ENCODE data around the gene KIF26B.

Gene KIF26B

DNA sequence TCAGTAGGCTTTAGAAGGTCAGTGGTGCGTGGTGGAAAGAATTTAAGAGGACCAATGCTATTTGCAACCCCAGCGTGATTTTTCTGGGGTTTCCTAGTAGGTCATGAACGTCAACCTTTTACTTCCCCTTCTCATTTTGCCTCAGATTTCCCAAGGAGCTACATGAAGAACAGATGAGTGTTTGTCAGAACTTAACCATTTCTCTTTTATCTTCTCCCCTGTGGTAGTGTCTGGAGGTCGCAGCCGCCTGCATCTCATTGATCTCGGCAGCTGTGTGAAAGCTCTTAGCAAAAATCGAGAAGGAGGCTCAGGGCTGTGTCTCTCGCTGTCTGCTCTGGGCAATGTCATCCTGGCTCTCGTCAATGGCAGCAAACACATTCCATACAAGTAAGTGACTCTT is 491.1 kb downstream of the KIF26B start:
- TF ChIP-seq, protein P1, sequence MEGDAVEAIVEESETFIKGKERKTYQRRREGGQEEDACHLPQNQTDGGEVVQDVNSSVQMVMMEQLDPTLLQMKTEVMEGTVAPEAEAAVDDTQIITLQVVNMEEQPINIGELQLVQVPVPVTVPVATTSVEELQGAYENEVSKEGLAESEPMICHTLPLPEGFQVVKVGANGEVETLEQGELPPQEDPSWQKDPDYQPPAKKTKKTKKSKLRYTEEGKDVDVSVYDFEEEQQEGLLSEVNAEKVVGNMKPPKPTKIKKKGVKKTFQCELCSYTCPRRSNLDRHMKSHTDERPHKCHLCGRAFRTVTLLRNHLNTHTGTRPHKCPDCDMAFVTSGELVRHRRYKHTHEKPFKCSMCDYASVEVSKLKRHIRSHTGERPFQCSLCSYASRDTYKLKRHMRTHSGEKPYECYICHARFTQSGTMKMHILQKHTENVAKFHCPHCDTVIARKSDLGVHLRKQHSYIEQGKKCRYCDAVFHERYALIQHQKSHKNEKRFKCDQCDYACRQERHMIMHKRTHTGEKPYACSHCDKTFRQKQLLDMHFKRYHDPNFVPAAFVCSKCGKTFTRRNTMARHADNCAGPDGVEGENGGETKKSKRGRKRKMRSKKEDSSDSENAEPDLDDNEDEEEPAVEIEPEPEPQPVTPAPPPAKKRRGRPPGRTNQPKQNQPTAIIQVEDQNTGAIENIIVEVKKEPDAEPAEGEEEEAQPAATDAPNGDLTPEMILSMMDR (conservative IDR thresholded peaks at IDR 0.05): no peak
- no peak overlapping the region for H3K27ac ChIP-seq

DNA sequence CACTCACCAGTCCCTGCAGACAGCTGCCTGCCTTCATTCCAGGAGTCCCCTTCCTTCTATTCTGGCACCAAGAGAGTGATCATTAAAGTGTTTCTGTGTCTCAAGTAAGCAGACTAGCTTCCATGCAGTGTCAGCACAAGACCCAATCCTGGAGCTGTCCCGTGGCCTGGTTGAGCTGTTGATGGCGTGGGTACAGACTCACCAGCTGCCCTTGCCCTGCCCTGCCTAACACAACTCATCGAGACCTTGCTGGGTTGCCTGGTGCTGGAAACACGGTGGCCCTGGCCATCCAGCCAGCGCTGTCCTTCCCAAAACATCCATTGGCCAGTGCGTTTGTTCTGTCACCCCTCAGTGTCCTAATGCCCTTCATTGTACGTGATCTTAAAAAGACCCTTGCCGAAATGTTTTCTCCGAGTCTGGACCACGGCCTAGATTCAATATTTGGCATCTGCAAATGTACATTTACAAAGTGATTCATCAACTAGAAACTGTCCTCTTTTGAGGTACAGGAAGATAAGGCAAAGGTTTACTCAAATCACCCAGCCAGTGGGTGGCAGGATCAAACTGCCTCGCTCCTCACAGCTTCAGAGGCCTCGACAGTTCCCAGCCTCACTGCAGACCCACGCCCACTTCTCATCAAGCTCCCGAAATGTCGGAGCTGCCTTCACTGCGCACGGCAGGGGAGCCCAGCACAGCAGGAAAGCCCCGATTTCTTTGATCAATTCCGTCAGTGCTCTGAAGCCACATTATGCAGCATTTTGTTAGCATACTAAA is 494.2 kb downstream of the KIF26B start:
- TF ChIP-seq, protein P1 (conservative IDR thresholded peaks at IDR 0.05): no peak

DNA sequence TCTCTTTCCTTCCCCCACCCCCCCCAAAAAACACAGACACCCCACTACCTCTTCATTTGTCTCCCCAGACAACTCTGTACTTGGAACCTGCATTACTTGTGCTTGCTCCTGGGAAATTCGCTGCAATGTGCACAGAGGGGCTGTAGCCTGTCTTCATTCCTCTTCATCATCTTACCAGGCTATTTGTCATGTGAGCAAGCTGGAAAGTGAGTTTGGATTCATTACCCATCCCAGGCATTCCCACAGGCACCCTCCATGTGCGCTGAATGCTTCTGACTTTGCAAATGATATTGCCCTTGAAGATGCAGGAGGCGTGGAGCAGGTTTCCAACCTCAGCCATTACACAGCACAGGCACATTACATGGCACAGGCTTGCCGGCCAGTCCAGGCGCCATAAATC is 494.9 kb downstream of the KIF26B start:
- no peak overlapping the region for H3K27ac ChIP-seq
- TF ChIP-seq, protein P1 (conservative IDR thresholded peaks at IDR 0.05): no peak

More for the DNA sequence above, 494.2 kb downstream of the KIF26B start:
- no peak overlapping the region for H3K27ac ChIP-seq

DNA sequence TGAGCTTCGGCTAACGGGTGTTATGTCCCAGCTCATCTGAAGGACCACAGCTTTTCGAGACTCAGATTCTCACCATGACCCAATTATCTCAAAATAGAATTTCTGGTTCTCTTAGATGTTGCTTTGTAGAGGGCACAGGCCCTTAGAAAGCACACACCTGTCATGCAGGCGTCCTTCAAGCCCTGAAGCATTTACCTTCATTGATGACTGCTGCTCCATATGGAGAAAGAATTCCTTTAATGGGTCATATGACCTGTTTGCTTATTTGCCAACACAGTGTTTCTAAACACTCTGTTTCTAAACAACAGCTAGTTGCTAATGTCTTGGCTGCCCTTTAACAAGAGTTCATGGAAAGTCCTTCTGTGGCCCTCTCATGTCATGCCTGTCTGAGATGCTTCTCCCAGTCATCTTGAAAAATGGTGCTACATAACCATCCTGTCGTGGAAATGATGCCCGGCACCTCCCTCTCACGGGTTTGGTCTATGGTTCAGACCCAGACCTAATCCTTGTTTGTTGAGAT is 495.7 kb downstream of the KIF26B start:
- TF ChIP-seq, protein P1 (conservative IDR thresholded peaks at IDR 0.05): no peak

DNA sequence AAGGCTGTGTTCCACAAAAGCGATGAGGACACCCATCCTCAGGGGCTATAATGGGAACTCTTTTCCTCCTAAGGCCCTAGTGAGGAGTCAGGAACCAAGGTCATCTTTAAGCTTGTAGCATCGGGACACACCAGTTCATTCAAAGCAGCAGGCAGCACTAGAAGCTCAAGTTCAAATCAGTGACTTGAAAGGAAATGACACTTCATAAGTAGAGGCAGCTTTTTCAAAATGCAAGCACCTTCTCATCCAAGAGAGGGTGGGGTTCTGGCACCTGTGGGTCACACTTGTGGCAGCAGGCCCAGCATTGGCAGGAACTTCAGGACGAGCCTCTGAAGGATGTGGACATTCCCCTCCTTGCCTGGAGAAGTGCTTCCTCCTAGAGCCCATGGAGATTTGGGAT is 496.3 kb downstream of the KIF26B start:
- H3K27ac ChIP-seq: no peak overlapping the region
- TF ChIP-seq, protein P1 (conservative IDR thresholded peaks at IDR 0.05): no peak

More for the DNA sequence above, 495.7 kb downstream of the KIF26B start:
- H3K27ac ChIP-seq: no peak overlapping the region

DNA sequence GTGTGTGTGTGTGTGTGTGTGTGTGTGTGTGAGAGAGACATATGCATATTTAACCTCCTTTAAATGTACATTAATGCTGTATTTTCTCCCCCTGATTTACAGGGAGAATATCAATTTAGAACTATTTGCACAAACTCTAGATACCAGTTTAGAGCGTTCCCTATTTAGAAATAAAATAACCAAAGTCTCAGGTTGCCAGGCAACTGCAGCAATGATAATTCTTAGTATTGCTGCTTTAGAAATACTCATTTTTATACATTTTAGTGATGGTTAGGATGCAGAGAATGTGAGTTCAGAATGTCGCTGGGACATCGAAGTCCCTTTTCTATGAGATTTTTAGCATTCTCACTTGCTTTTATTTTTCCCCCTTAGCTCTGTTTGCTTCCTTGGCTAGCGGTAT is 497.3 kb downstream of the KIF26B start:
- H3K27ac ChIP-seq: no peak overlapping the region
- TF ChIP-seq, protein P1 (conservative IDR thresholded peaks at IDR 0.05): no peak

DNA sequence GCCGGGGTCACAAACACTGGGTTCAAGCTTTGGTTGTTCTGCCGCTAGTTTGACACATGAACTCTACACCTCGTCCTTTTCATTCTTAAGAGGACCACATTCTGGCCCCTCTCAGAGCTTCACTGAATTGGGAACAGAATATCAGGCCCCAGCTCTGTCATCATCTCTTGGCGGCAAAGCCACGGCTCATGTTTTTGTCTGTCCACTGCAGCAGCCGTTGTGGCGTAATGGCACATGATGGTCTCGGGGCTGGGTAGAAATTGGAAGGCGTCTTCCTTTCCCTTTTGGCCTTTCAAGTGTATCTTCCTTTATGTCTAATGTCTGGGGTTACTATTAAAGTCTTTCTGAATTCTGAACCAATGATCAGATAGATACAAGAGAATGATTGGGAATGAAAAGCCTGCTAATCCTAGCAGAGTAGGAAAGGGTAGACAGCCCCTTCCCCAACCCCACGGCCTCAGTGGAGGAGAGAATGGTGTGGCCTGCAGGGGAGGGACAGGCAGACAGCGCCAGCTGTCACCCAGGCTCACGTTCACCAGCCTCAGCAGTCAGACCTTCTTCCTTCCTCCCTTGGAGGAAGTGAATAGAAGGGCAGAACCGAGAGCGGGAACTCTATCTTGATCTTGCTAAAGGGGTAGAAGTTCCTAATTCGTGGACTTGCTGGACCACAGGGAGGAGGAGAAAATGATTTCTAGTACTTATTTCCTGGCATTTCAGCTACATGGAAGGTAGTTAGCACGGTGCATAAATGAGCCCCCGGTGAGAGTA is 498.1 kb downstream of the KIF26B start:
- H3K27ac ChIP-seq: no peak overlapping the region
- TF ChIP-seq, protein P1 (conservative IDR thresholded peaks at IDR 0.05): no peak

All from VCaP (cell line).